ENCODE results near the gene LTBP2. TPM values are rescaled to one million over a fixed set of nuclear protein-coding genes. Genes with fewer than 3 reads are reported as not detected.

The LTBP2 gene
- total RNA-seq, 1 experiment from 2014 or later, result 1.3 TPM

DNA sequence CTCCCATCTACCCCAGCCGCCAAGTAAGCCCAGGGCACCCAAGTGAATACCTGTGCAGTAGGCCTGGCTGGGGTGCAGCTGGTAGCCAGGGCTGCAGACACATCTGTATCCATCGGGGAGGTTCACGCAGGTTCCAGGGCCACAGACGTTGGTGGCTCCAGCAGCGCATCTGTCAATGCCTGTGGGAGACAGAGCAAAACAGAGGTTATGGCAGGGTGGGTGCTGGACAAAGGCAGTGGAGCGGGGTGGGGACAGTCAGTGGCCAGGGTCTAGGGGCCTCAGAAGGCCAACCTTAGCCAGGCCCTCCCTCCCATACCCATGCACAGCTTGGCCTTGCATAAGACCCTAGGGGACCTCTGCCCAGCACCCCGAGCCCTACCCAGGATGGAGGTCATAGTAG is 89.3 kb downstream of the LTBP2 start:
- H3K36me3 ChIP-seq (replicated peaks; ENCODE audit: control insufficient read depth, insufficient read depth, low read length), result no peaks in the 10 kb centered on the region
- H3K4me3 ChIP-seq (ENCODE audit: insufficient read depth, low read depth, low read length), result no peak overlapping the region
- DNase-seq, result no peak
- no peaks in the 10 kb centered on the region for H3K27me3 ChIP-seq (ENCODE audit: control insufficient read depth, insufficient read depth, low read length)

DNA sequence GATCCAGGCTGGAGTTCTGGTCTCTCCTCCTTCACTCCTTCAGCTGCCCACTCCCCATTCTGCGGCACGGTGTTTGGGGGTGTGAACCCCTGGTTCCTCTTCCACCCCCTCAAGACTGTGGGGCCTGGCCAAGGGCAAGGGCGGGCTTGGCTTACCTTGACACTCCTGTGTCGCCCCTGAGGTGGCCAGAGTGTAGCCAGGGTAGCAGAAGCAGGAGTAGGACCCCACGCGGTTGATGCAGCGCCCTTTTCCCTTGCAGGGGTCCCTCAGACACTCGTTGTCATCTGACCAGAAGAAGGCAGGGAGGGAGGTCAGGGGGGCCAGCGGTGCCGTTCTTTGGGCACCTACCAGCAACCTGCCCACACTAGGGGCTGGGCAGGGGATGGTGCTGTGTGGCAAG is 90.3 kb downstream of the LTBP2 start:
- no peaks in the 10 kb centered on the region for H3K27me3 ChIP-seq (ENCODE audit: control insufficient read depth, insufficient read depth, low read length)
- H3K4me3 ChIP-seq (ENCODE audit: insufficient read depth, low read depth, low read length), result no peak overlapping the region
- H3K36me3 ChIP-seq (replicated peaks; ENCODE audit: control insufficient read depth, insufficient read depth, low read length), result no peaks in the 10 kb centered on the region
- no peak for DNase-seq

DNA sequence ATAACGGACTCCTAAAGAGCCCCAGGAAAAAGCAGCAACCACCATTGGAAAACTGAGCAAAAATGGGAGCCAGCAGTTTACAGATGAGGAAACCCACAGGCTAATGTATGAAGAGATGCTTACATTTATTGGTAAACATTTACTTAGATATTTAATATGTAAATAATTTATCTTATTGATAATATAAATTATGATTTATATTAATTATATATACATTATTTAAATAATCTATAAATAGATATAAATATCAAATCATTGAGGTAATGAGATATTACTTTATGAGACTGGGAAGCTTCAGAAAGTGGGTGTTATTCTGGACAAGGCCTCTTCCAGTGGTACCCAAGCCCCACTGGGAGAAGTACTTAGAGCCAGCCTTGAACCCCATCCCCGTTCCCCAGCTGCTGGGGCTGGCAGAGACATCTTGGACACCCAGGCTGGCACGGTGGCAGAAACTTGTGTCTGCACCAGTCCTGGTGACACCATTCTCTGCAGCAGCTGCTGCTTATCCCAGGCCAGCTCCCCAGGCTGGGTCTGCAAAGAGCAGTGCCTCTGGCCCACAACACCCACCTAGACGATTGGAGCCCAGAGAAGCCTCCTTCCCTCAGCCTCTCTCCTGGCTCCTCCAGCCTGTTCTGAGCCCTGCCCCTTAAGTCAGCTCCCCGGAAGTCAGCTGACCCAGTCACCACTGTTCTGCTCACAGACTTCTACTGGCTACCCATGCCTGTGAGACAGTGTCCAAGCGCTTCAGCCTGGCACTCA is 92.5 kb downstream of the LTBP2 start:
- DNase-seq, result peak; percentile 42
- H3K27me3 ChIP-seq (ENCODE audit: control insufficient read depth, insufficient read depth, low read length), result no peaks in the 10 kb centered on the region
- H3K36me3 ChIP-seq (replicated peaks; ENCODE audit: control insufficient read depth, insufficient read depth, low read length), result no peaks in the 10 kb centered on the region
- H3K4me3 ChIP-seq (ENCODE audit: insufficient read depth, low read depth, low read length), result no peak overlapping the region

DNA sequence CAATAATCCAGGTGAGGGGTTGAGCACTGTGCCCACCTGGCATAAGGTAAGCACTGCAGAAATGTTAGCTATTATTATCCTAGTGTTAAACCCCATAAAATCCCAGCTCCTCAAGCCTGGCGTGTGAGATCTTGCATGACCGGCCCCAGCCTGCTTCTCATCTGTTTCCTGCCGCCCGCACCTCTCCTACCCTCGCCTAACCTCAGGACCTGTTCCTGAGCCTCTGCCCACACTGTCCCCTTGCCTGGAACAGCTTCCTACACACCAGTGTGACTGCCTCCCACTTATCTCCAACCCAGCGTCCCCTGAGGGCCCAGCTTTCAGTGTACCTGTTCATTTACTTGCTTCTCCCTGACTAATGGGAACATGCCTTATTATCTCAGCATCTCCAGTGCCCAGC is 93.8 kb downstream of the LTBP2 start:
- H3K4me3 ChIP-seq (ENCODE audit: insufficient read depth, low read depth, low read length), result no peak overlapping the region

DNA sequence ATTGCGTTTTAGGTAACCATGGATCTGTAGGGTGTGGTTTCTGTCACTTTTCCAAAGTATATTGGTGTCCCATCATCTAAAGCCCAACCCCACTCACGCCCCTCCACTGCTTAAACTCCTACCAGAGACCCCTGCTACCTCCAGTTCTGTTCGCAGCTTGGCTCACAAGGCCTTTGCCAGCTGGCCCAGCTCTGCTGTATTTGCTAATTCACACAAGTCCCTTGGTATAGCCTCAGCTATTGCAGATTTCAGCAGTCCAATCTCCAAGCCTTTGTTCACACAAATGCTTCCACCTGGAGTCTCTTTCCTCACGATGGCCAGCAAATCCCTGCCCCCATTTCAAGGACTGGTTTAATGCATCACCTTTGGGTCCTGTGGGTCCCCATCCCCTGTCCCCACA is 94.3 kb downstream of the LTBP2 start:
- no peaks in the 10 kb centered on the region for H3K27me3 ChIP-seq (ENCODE audit: control insufficient read depth, insufficient read depth, low read length)
- H3K4me3 ChIP-seq (ENCODE audit: insufficient read depth, low read depth, low read length), result no peak overlapping the region
- no peaks in the 10 kb centered on the region for H3K36me3 ChIP-seq (replicated peaks; ENCODE audit: control insufficient read depth, insufficient read depth, low read length)
- DNase-seq, result no peak

More for the DNA sequence above, 93.8 kb downstream of the LTBP2 start:
- no peaks in the 10 kb centered on the region for H3K27me3 ChIP-seq (ENCODE audit: control insufficient read depth, insufficient read depth, low read length)
- H3K36me3 ChIP-seq (replicated peaks; ENCODE audit: control insufficient read depth, insufficient read depth, low read length), result no peaks in the 10 kb centered on the region
- no peak for DNase-seq

DNA sequence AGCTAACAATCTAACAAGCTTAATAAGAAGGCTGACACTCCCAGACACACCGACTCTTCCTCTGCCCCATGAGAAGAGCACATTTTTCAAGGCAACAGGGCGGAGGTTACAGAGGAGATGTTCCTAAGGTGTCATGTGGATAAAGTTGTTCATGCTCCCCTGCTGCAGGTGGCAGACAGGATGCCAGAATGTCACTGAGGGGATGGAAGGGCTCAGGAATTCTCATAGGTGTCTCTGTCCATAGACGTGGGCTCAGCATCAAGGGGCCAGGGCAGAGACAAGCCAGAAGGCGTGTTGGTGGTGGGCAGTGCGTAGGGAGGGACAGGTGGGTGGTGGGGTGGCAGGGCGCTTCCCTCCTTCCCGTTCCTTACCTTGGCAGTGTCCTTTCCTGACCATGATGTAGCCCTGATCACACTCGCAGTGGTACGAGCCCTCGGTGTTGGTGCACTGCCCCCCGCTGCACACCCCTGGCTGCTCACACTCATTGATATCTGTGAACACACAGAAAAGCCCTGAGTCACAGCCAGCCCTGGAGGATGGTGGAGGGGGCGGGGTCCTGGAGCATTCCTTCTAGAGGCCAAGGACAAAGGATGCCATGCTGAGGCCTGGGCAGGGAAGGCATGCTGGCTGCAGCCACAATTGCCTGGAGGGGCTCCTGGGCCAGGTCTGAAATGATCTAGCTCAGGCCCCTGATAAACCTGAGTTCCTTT is 95.4 kb downstream of the LTBP2 start:
- peak; percentile 82 for DNase-seq
- Histone ChIP-seq H3K36me3 (replicated peaks; ENCODE audit: control insufficient read depth, insufficient read depth, low read length) (no peaks in the 10 kb centered on the region), H3K27me3 (ENCODE audit: control insufficient read depth, insufficient read depth, low read length) (no peaks in the 10 kb centered on the region), H3K4me3 (ENCODE audit: insufficient read depth, low read depth, low read length) (no peak overlapping the region)

DNA sequence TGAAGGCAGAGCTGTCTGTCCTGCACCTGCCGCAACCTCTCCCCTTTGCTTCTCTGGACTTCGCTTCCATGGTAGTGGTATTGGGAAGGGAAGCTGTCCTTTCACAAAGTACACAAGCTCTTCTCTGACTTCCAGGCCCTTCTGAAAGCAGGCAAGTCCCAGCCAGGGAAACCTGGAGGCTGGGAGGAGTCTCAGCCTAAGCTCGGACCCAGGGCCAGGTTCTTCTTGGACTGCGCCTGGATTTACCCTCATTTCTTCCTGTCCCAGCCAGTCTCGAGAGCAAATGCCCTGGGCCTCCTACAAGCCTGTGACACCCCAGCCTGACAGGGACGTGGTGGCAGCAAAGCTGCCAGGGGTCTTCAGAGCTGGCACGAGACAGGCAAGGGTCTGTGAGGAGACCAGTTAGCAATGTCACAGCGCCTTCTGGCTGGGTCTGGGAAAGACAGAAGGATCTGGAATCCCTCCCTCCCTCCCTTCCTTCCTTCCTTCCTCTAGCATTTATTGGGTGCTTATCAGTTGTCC is 96.1 kb downstream of the LTBP2 start:
- Histone ChIP-seq H3K36me3 (replicated peaks; ENCODE audit: control insufficient read depth, insufficient read depth, low read length) (no peaks in the 10 kb centered on the region), H3K27me3 (ENCODE audit: control insufficient read depth, insufficient read depth, low read length) (no peaks in the 10 kb centered on the region), H3K4me3 (ENCODE audit: insufficient read depth, low read depth, low read length) (no peak overlapping the region)
- DNase-seq, result no peak

DNA sequence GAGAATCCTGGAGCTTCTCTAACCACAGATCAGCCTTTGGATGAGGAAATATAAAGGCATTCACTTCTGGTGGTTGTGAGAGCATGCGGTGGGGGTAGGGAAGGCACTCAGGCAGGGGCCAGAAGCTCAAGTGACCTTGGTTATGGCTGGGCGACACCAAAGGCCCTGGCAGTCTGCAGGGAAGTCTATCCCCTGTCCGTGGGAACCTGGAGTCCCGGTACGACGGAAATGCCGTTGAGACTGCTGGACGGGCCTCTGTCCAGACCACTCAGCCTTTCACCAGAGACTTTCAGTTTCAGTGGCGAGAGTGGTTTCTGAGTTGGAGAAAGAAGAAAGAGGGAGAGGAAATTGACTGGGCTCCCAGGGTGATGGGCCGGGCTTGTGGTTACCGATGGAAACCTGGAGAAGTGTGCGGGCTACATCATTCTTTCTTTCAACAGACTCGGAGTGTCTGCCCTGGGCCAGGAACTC is 97.5 kb downstream of the LTBP2 start:
- Histone ChIP-seq H3K4me3 (ENCODE audit: insufficient read depth, low read depth, low read length) (no peak overlapping the region), H3K27me3 (ENCODE audit: control insufficient read depth, insufficient read depth, low read length) (no peaks in the 10 kb centered on the region), H3K36me3 (replicated peaks; ENCODE audit: control insufficient read depth, insufficient read depth, low read length) (no peaks in the 10 kb centered on the region)
- peak; percentile 48 for DNase-seq

DNA sequence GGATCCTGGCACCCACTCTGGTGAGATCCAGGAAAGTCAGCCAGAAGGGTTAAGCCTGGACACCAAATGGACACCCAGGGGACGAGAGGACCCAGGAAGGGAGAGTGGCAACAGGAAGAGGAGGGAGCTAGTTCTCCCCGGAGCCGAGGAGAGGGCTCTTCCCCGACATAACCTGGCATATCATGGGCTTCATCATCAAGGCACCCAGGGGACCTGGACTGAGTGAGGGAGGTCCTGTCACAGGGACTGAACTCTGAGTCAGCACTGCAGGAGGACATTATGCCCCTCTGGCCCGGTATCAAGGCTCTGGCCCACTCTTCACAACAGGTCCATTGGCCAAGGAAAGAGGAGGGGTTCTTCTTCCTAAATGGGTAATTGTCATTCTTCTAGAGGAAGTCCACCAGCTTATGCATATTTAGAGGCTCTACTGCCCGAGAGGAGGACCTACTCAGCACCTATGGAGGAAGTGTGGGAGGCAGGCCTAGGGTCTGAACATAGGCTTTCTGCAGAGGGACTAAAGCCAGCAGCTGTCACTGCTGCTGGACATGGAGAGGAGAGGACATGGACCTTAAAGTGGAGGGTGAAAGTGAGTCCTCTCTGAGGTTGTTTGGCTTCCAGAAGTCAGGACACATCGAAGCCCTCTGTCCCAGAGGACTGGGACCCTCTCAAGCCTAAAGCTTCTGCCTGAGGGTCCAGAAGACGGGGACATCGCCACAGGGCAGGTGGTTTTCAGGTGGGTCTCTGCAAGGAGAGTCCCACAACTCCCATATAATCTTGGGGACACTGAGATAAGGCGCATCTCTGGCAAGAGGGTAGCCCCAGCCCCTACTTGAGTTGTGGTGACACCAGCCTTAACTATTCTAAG is 99.8 kb downstream of the LTBP2 start:
- Histone ChIP-seq H3K4me3 (ENCODE audit: insufficient read depth, low read depth, low read length) (no peak overlapping the region), H3K27me3 (ENCODE audit: control insufficient read depth, insufficient read depth, low read length) (0 out of 2 replicates have a peak, but pooled peaks cover 1% of the 10 kb centered on the region), H3K36me3 (replicated peaks; ENCODE audit: control insufficient read depth, insufficient read depth, low read length) (no peaks in the 10 kb centered on the region)
- no peak for DNase-seq

DNA sequence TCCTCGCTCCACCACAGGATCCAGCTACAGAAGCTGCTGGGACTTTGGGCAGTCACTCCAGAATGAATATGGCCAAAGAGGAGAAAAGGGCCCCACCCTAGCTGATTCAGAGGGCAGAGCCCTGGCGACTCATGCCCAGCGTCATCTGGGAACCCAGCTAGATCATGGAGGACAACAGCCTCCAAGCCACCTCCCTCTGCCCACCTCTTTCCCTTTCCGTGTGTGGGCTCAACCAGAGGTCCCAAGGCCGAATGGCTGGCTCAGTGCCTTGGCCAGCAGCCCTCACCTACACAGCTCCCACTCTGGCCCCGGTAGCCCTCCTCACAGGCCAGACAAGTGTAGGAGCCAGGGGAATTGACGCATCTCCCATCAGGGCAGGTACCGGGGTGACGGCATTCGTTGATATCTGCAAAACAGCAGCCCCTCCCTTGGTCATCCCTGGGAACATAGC is 101.1 kb downstream of the LTBP2 start:
- no peaks in the 10 kb centered on the region for H3K36me3 ChIP-seq (replicated peaks; ENCODE audit: control insufficient read depth, insufficient read depth, low read length)
- no peak for DNase-seq
- H3K27me3 ChIP-seq (ENCODE audit: control insufficient read depth, insufficient read depth, low read length), result 0 out of 2 replicates have a peak, but pooled peaks cover 1% of the 10 kb centered on the region
- H3K4me3 ChIP-seq (ENCODE audit: insufficient read depth, low read depth, low read length), result no peak overlapping the region

DNA sequence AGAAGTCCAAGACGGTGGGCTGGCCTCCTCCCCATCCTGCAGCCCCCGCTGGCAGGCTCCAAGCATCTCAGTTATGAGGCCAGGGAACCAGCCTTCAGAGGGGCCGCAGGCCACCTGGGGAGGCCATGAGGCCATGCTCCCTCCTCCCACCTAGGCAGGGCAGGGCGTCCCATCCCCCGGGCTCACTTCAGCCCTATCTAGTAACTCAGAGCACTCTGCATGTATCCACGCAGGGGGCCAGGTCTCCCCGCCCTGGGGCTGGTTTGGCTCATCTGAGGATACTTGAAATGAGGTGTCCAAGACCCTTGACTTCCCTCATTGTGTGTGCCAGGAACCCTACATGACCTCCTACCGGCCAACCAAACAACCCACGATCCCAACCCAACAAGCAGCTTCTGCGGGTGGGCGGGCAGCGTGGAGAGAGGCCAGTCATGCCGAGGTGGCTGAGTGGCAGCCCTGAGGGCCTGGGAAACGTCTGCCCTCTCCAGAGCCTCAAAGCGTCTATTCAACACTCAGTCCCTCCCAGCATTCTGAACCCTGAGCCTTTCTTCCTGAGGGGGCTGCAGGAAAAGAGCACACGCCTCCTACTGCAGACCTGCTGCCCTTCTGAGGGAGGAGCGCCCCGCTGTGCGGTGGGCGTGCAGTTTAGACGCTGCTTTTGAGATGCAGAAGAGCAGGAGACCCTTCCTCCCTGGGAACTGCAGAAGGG is 101.7 kb downstream of the LTBP2 start:
- no peaks in the 10 kb centered on the region for H3K36me3 ChIP-seq (replicated peaks; ENCODE audit: control insufficient read depth, insufficient read depth, low read length)
- H3K27me3 ChIP-seq (ENCODE audit: control insufficient read depth, insufficient read depth, low read length), result 0 out of 2 replicates have a peak, but pooled peaks cover 1% of the 10 kb centered on the region
- DNase-seq, result peak; percentile 56
- H3K4me3 ChIP-seq (ENCODE audit: insufficient read depth, low read depth, low read length), result no peak overlapping the region

DNA sequence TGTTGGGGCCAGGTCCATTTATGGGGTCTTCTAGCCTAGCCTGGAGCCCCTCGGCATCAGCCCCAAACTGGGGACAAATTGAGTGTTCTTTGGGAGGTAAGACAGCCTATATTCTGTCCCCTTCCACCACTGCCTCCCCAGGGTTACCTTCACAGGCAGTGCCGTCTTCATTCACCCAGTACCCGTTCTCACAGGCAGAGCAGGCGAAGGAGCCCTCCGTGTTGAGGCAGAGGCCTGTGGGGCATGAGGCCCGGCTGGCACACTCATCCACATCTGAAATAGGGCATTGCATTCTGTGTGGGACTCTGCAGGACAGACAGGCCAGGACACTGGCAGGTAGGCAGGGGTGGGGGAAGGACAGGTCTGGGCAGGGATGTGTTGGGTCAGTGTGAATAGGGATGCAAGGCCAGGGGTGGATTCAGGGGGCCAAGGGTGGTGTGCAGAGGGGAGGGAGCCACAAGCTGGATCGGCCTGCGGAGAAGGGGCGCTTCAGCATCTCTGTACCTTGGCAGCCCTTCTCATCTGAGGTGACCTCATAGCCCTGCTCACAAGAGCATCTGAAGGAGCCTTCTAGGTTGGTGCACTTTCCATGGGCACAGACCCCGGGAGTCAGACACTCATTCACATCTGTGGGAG is 102.3 kb downstream of the LTBP2 start:
- no peak for DNase-seq
- Histone ChIP-seq H3K4me3 (ENCODE audit: insufficient read depth, low read depth, low read length) (no peak overlapping the region), H3K36me3 (replicated peaks; ENCODE audit: control insufficient read depth, insufficient read depth, low read length) (no peaks in the 10 kb centered on the region), H3K27me3 (ENCODE audit: control insufficient read depth, insufficient read depth, low read length) (0 out of 2 replicates have a peak, but pooled peaks cover 1% of the 10 kb centered on the region)

DNA sequence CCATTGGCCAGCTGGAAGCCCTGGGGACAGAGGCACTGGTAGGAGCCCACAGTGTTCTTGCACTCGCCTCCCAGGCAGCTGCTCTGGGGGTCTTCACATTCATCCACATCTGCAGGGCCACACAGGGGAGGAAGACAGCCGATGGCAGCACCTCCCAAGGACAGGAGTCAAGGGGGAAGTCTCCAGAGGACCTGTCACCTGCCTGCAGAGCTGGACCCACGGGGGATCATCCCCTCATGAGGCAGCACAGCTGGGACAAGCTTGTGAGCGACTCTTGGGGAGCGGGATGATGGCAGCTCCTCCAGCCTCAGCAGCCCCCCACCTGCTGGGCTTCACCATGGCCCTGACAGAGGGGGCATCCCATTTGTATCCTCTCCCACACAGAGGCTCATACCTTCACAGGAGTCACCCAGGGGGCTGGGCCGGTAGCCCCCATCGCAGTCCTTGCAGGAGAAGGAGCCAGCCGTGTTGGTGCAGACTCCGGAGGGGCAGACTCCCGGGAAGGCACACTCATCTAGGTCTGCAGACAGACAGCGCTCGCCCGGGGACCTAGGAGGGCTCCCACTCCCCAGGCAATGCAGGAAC is 103.1 kb downstream of the LTBP2 start:
- H3K36me3 ChIP-seq (replicated peaks; ENCODE audit: control insufficient read depth, insufficient read depth, low read length), result no peaks in the 10 kb centered on the region
- 0 out of 2 replicates have a peak, but pooled peaks cover 1% of the 10 kb centered on the region for H3K27me3 ChIP-seq (ENCODE audit: control insufficient read depth, insufficient read depth, low read length)
- H3K4me3 ChIP-seq (ENCODE audit: insufficient read depth, low read depth, low read length), result no peak overlapping the region
- DNase-seq, result peak; percentile 47

All from H7 (cell line).